GM23248 (cell line): ENCODE results near the gene TMEM130. TPM values are rescaled to one million over a fixed set of nuclear protein-coding genes. Genes with fewer than 3 reads are reported as not detected.

ENCODE experiments used
- DNase-seq: peaks from one replicate; pipeline ENCODE4 v3.0.0-alpha.2; 2015
- H2AFZ ChIP-seq: fragments of 200-600 bp; sonication (generic); 2 replicates; pipeline ENCODE4 v1.6.1; 2016; ENCODE audit warnings: antibody characterized with exemption
- H3F3A ChIP-seq: fragments of 200-600 bp; sonication (generic); 2 replicates; pipeline ENCODE4 v1.6.1; 2016; ENCODE audit warnings: mild to moderate bottlenecking, antibody characterized with exemption, mixed run types; ENCODE audit not compliant: insufficient read depth
- H3K27ac ChIP-seq: fragments of 200-600 bp; sonication (generic); 2 replicates; pipeline ENCODE4 v1.5.1; 2016; ENCODE audit warnings: mild to moderate bottlenecking
- H3K27me3 ChIP-seq: fragments of 200-600 bp; sonication (generic); replicated peaks from 2 replicates; pipeline ENCODE4 v1.6.1; 2016; ENCODE audit warnings: mild to moderate bottlenecking; ENCODE audit not compliant: insufficient read depth
- H3K36me3 ChIP-seq: fragments of 200-600 bp; sonication (generic); 2 replicates; pipeline ENCODE4 v1.6.1; 2016; ENCODE audit warnings: low read depth, mild to moderate bottlenecking
- H3K4me1 ChIP-seq: fragments of 200-600 bp; sonication (generic); 2 replicates; pipeline ENCODE4 v1.6.1; 2016; ENCODE audit warnings: mild to moderate bottlenecking; ENCODE audit not compliant: insufficient read depth
- H3K4me2 ChIP-seq: fragments of 200-600 bp; sonication (generic); one replicate; pipeline ENCODE4 v1.6.1; 2016; ENCODE audit warnings: mild to moderate bottlenecking; ENCODE audit not compliant: unreplicated experiment
- H3K4me3 ChIP-seq: fragments of 200-600 bp; sonication (generic); 2 replicates; pipeline ENCODE4 v1.5.1; 2016; ENCODE audit warnings: mild to moderate bottlenecking
- H3K79me2 ChIP-seq: fragments of 200-600 bp; sonication (generic); 2 replicates; pipeline ENCODE4 v1.6.1; 2016; ENCODE audit warnings: mild to moderate bottlenecking; ENCODE audit not compliant: insufficient read depth
- H3K9ac ChIP-seq: fragments of 200-600 bp; sonication (generic); 2 replicates; pipeline ENCODE4 v1.6.1; 2016; ENCODE audit warnings: mild to moderate bottlenecking
- H3K9me2 ChIP-seq: fragments of 200-600 bp; sonication (generic); 2 replicates; pipeline ENCODE4 v1.6.1; 2016; ENCODE audit warnings: mixed run types, mild to moderate bottlenecking, moderate library complexity; ENCODE audit not compliant: insufficient read depth
- H3K9me3 ChIP-seq: fragments of 200-600 bp; sonication (generic); one replicate; pipeline ENCODE4 v1.6.1; 2017; ENCODE audit warnings: low read depth
- H4K20me1 ChIP-seq: fragments of 200-600 bp; sonication (generic); 2 replicates; pipeline ENCODE4 v1.6.0; 2016; ENCODE audit not compliant: insufficient read depth
- EZH2 ChIP-seq: fragments of 200-600 bp; sonication (generic); IDR thresholded peaks from 2 replicates; pipeline ENCODE4 v1.6.1; 2018; ENCODE audit warnings: antibody characterized with exemption, mild to moderate bottlenecking; ENCODE audit not compliant: insufficient read depth, poor library complexity, severe bottlenecking
- EZH2phosphoT487 ChIP-seq: fragments of 200-600 bp; sonication (generic); IDR thresholded peaks from 2 replicates; pipeline ENCODE4 v1.6.1; 2018; ENCODE audit warnings: antibody characterized with exemption, moderate library complexity, mild to moderate bottlenecking, low read depth; ENCODE audit not compliant: insufficient read depth
- WGBS, 2 experiments: methylation state at CpG; one replicate each; pipeline ENCODE4 v1.1.6; 2015 to 2017; ENCODE audit warnings: low lambda C conversion rate in 2 of 2, low coverage in 1 of 2; ENCODE audit errors: missing lambda C conversion rate in 2 of 2; 5-methylcytosine and 5-hydroxymethylcytosine counted together
- in situ Hi-C: fragments of 300-500 bp; cut with MboI; formaldehyde crosslinking; loops from 2 replicates; pipeline ENCODE4 v1.15.0; 2020
- polyA plus RNA-seq: library from polyadenylated mRNA; unstranded; fragments of >200 nt; fragmentation: Nextera tagmentation; extraction: Ambion mirVana; gene quantifications from 2 replicates; pipeline ENCODE4 v1.2.1, GENCODE V29; 2016
- total RNA-seq: library from RNA; depleted of rRNA; stranded (reverse); fragments of >200 nt; shearing (Covaris generic); gene quantifications from 2 replicates; pipeline ENCODE4 v1.2.3, GENCODE V29; 2014

Gene TMEM130
- total and polyA plus RNA-seq, 2 experiments from 2014 or later = 0.40 TPM; not detected in 1

DNA sequence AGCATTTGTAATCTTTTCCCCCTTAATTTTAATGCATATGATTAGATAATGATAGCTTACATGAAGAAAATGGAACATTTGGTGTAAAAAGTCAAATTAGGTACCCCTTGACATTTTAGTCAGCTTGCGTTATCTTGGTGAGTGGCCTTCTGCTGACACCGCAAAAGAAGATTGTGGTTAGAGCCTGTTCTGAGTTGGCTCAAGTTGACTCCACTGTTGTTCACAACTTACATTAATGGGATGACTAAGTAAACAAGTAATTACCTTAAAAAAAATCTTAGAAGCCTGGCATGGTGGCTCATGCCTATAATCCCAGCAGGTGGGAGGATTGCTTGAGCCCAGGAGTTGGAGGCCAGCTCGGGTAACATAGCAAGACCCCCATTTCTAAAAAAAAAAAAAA, 32.7 kb upstream of the TMEM130 start:
- no peak overlapping the region for H3K9ac ChIP-seq
- no peaks in the 10 kb centered on the region; the same call in 1 of the 2 replicates for H4K20me1 ChIP-seq
- H3K27me3 ChIP-seq = no peaks in the 10 kb centered on the region
- H3K4me3 ChIP-seq = no peak overlapping the region
- in situ Hi-C loops = no loop called here
- no peaks in the 10 kb centered on the region for H3K4me1 ChIP-seq
- DNase-seq = no peak
- 74 to 82% methylated on average over 3 of the region's 3 CpGs for whole genome bisulfite sequencing, 2 experiments
- no peaks in the 10 kb centered on the region for H3K9me2 ChIP-seq
- H3F3A ChIP-seq = no peaks in the 10 kb centered on the region
- H2AFZ ChIP-seq = no peak overlapping the region
- H3K9me3 ChIP-seq = no peaks in the 10 kb centered on the region
- no peak for TF ChIP-seq EZH2phosphoT487
- no peak for TF ChIP-seq EZH2
- no peak overlapping the region for H3K27ac ChIP-seq
- H3K36me3 ChIP-seq = peaks cover 79% of the 10 kb centered on the region
- H3K4me2 ChIP-seq = no peak overlapping the region
- no peaks in the 10 kb centered on the region for H3K79me2 ChIP-seq

DNA sequence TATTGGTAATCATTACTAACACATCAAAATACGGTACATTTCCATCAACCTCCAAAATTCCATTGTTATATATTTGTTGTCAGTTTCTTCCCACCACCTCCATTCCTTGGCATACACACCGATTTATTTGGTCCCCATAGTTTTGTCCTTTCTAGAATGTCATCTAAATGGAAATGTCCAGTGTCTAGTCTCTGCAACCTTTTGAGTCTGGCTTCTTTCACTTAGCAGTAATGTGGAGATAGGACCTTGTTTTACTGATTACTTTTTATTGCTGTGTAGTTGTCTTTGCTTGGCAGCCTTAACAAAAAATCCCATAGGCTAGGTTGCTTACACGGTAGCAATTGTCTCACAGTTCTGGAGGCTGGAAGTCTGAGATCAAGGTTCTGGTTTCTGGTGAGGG, 31.0 kb upstream of the TMEM130 start:
- TF ChIP-seq EZH2phosphoT487 (no peak), EZH2 (no peak)
- H3K9ac ChIP-seq = no peak overlapping the region
- no peaks in the 10 kb centered on the region for H3K79me2 ChIP-seq
- no peak overlapping the region for H3K4me3 ChIP-seq
- H3K27ac ChIP-seq = no peak overlapping the region
- H3K36me3 ChIP-seq = peaks cover 81% of the 10 kb centered on the region
- H3K27me3 ChIP-seq = no peaks in the 10 kb centered on the region
- no peaks in the 10 kb centered on the region for H3K4me1 ChIP-seq
- 96 to 97% methylated on average over 3 of the region's 3 CpGs for WGBS, 2 experiments
- H3K9me2 ChIP-seq = no peaks in the 10 kb centered on the region
- in situ Hi-C loops = no loop called here
- H3K4me2 ChIP-seq = no peak overlapping the region
- no peaks in the 10 kb centered on the region for H3K9me3 ChIP-seq
- H2AFZ ChIP-seq = no peak overlapping the region
- no peaks in the 10 kb centered on the region; the same call in 1 of the 2 replicates for H4K20me1 ChIP-seq
- DNase-seq = no peak
- H3F3A ChIP-seq = no peaks in the 10 kb centered on the region

DNA sequence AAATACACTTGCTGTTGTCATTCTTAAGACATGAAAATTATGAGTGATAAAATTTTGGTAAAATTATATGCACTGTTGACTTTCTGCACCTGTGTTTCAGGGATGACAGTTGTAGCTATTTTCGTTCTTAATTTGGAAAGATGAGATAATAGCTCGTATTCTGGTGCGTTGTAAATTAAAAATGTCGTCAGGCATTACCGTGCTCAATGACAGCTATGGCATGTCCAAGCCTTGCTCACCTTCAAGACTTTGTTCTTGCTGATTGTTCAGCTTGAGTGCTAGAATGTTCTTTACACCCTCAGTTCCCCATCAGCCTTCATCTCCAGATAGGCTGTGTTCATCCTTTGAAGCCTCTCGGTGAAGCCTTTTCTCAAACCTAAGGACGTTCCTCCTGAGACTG, 30.0 kb upstream of the TMEM130 start:
- Histone ChIP-seq H3K79me2 (no peaks in the 10 kb centered on the region), H3K9me2 (no peaks in the 10 kb centered on the region), H3K9ac (no peak overlapping the region), H3K4me1 (no peaks in the 10 kb centered on the region), H3F3A (no peaks in the 10 kb centered on the region), H3K4me3 (no peak overlapping the region), H3K36me3 (peaks cover 83% of the 10 kb centered on the region), H2AFZ (no peak overlapping the region), H3K27me3 (no peaks in the 10 kb centered on the region), H3K9me3 (no peaks in the 10 kb centered on the region), H3K4me2 (no peak overlapping the region), H3K27ac (no peak overlapping the region), H4K20me1 (no peaks in the 10 kb centered on the region; the same call in 1 of the 2 replicates)
- no peak for DNase-seq
- in situ Hi-C loops = no loop called here
- no peak for TF ChIP-seq EZH2phosphoT487
- no peak for TF ChIP-seq EZH2
- 94% methylated on average over 7 of the region's 7 CpGs for WGBS, 2 experiments

DNA sequence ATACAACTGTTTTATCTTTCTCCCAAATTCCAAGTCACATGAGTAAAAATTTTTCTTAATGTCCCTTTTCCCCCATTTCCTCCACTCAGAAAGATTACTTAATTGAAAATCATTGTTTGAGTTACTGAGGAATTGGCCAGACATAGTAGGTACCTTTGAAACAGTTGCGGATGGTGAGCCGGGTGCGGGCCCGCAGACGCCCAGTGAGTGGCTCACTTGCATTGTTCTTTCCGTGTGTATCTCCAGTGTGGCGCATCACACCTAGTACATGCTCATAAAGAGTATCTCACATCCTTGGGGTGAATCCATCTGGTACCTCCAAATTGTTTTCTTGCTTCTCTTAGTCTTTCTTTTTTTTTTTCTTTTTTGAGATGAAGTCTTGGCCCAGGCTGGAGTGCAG, 22.8 kb upstream of the TMEM130 start:
- Histone ChIP-seq H3K27ac (no peak overlapping the region), H3K36me3 (peaks cover 55% of the 10 kb centered on the region), H3K27me3 (no peaks in the 10 kb centered on the region), H2AFZ (no peak overlapping the region), H3K4me1 (no peaks in the 10 kb centered on the region), H3K4me2 (no peak overlapping the region), H4K20me1 (no peaks in the 10 kb centered on the region), H3F3A (no peaks in the 10 kb centered on the region), H3K4me3 (no peak overlapping the region), H3K9me3 (no peaks in the 10 kb centered on the region), H3K79me2 (no peaks in the 10 kb centered on the region; the same call in 1 of the 2 replicates), H3K9me2 (no peaks in the 10 kb centered on the region), H3K9ac (no peak overlapping the region)
- no peak for TF ChIP-seq EZH2
- TF ChIP-seq EZH2phosphoT487 = no peak
- WGBS, 2 experiments = 96 to 99% methylated on average over 7 of the region's 7 CpGs
- in situ Hi-C loops = no loop called here
- no peak for DNase-seq

DNA sequence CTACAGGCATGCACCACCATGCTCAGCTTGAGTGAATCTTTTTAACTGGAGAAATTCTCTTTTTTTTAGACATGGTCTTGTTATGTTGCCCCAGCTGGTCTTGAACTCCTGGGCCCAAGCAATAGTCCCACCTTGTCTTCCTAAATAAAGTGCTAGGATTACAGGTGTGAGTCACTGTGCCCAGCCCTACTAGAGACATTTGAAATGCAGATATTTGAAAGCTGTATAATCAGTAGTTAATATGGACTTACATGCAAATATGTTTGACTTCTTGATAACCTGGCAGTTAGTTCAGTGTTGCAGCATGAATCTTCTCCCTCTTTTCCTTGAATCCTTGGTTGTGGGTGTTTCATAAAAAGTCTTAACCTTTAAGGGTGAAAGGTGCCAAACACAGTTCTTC, 17.2 kb upstream of the TMEM130 start:
- H3K4me2 ChIP-seq = no peak overlapping the region
- H3K79me2 ChIP-seq = peaks cover 47% of the 10 kb centered on the region
- H4K20me1 ChIP-seq = no peaks in the 10 kb centered on the region
- peaks cover 36% of the 10 kb centered on the region for H3K36me3 ChIP-seq
- no peak for TF ChIP-seq EZH2phosphoT487
- TF ChIP-seq EZH2 = no peak
- DNase-seq = no peak
- no peaks in the 10 kb centered on the region for H3K9me2 ChIP-seq
- no peaks in the 10 kb centered on the region for H3K4me1 ChIP-seq
- no peak overlapping the region for H3K27ac ChIP-seq
- H3K9me3 ChIP-seq = no peaks in the 10 kb centered on the region
- no peak overlapping the region for H3K4me3 ChIP-seq
- in situ Hi-C loops = no loop called here
- no peaks in the 10 kb centered on the region for H3K27me3 ChIP-seq
- H3F3A ChIP-seq = no peaks in the 10 kb centered on the region
- no peak overlapping the region for H2AFZ ChIP-seq
- H3K9ac ChIP-seq = no peak overlapping the region
